Measurements from ENCODE around the gene SKAP2. TPM values are rescaled to one million over a fixed set of nuclear protein-coding genes. Genes with fewer than 3 reads are reported as not detected.
A peak's percentile ranks its signal among the peaks of the same experiment; 100 is the strongest.
"Not testable (repeated sequence)": the region's sequence is repeated elsewhere in the genome, so short reads cannot be mapped to it uniquely, and the experiment has no call there.

SKAP2 gene
- total RNA-seq, 1 donor from 2014 or later, result 11.4 TPM

- DNase-seq, result no peak
These were observed 7.3 kb downstream of the SKAP2 start for GRCh38 chr7:26857170-26857505.

- DNase-seq, result no peak
These were observed 8.0 kb downstream of the SKAP2 start for GRCh38 chr7:26856176-26856985.

DNA sequence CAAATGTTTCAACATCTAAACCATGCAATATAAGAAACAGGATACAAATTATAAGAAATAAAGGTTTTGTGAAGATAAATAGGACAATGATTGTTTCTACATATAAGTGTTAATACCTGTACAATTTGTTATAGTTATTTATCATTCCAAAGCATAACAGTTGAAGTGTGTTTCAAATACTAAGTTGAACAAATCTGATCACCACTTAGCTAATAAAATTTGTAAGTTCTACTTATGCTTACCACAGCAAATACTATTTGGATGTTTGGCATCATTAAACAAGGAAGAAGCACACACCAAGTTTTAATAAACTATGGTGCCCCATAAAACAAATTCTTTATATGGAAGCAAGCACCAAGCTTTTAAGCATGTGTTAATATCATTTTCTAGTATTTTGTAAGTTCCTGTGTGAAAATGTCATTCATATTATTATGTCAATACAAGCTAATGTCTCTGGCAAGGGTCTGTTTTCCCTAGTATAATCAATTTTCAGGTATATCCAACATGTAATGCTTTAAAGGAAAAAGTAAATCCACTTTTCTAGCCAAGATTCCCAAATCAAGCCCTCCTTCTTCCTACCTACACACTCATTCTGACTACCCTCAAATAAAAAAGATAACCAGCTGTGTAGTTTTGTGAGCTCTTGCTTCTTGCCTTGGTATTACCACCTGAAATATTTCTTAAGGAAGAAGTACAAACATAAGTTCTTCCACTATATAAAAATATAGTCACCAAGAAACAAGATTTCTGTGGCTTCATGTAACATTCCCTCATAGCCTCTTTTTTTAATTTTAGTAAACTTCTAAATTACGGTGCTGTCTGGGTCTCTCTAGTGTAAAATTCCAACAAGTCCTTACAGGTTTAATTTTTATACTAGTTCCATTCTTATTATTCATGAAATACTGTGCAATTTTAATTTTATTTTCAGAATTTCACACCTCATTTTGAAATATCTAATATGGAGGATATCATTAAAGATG, 9.2 kb downstream of the SKAP2 start:
- DNase-seq, result no peak

GRCh38 chr7:26853788-26854393, 10.5 kb downstream of the SKAP2 start:
- DNase-seq, result peak; percentile 31

- no peak for DNase-seq
These were observed 14.2 kb downstream of the SKAP2 start for GRCh38 chr7:26850193-26850651.

- DNase-seq, result no peak
These were observed 20.7 kb downstream of the SKAP2 start for GRCh38 chr7:26843705-26844104.

DNA sequence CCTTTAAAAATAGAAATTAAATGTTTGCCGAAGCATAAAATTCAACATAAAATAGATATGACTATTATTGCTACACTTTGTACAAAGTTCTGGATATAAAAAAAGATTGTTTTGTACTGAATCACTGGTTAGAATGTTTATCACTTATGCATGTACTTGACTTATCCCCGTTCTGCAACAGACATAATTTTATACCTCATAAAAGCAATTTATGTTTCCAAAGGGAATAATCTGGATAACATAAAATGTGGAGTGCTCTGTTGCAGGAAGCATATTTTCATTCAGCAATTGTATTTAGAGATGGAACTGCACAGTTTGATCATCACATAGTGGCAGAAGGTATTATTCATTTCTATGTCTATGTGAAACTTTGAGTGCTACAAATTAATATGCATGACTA, 21.5 kb downstream of the SKAP2 start:
- peak; percentile 19 for DNase-seq

- no peak for DNase-seq
These were observed 23.2 kb downstream of the SKAP2 start for GRCh38 chr7:26841003-26841739.

DNA sequence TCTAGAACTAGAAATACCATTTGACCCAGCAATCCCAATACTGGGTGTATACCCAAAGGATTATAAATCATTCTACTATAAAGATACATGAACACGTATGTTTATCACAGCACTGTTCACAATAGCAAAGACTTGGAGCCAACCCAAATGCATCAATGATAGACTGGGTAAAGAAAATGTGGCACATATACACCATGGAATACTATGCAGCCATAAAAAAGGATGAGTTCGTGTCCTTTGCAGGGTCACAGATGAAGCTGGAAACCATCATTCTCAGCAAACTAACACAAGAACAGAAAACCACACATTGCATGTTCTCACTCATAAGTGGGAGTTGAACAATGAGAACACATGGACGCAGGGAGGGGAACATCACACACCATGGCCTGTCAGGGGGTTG, 27.6 kb downstream of the SKAP2 start:
- not testable (repeated sequence) for DNase-seq

GRCh38 chr7:26815426-26815825, 49.0 kb downstream of the SKAP2 start:
- no peak for DNase-seq

DNA sequence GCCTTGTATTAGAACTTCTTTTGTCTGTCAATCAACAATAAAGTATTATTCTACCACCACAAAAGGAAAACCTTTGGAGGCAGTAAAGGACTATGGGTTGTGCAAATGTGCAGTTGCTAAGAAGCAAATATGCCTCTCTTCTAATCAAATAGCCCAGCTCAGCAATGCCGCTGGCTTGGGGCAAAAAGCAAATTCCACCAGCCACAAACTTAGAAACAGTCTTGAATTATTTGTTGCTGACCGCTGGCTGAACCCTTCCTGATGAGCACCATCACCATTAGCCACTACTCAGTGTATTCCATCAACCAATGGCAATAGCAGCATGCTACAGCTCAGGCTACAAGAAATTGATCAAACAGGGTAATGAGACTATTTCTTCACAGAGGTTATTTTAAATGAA, 51.0 kb downstream of the SKAP2 start:
- no peak for DNase-seq

GRCh38 chr7:26794541-26794940, 69.8 kb downstream of the SKAP2 start:
- DNase-seq, result no peak

GRCh38 chr7:26792576-26792975, 71.8 kb downstream of the SKAP2 start:
- no peak for DNase-seq

DNA sequence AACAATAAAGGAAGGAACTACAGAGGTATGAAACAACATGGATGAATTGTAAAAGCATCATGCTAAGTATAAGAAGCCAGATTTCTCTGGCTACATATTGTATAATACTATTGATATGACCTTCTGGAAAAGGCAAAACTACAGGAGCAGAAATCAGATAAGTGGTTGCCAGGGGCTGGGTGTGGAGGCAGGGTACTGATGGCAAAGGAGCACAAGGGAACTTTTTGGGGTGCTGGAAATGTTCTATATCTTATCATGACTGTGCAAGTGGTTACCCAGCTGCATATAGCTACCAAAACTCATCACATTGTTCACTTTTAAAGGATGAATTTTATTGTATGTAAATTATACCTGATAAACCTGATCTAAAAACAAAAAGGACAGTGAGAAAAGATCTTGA, 72.4 kb downstream of the SKAP2 start:
- no peak for DNase-seq

- no peak for DNase-seq
These were observed 74.8 kb downstream of the SKAP2 start for GRCh38 chr7:26789481-26790184.

DNA sequence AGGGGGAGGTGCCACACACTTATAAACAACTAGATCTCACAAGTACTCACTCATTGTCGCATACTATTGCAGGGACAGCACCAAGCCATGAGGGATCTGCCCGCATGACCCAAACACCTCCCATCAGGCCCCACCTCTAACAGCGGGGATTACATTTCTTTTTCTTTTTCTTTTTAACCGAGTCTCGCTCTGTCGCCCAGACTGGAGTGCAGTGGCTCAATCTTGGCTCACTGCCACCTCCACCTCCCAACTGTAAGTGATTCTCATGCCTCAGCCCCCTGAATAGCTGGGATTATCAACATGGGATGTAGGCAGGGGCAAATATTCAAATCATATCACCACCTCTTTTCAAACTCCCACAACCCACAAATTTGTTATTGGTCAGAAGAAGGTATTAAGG, 76.7 kb downstream of the SKAP2 start:
- DNase-seq, result no peak

DNA sequence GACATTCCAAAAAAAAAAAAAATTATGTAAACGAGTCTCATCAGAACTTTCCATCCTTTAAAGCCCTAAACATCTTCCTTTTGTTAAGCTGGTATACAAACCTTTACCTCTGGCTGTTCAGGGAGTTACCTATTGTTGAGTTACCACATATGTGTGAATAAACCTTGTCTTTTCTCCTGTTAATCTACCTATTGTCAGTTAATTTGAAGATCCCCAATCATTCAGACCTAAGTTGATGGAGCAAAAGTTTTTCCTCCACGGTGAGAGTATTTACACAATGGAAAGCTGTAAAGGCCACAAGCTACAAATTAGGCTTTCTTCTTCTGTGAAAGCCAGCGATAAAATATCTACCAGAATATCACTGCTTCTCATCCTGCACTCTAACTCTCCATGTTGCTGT, 80.3 kb downstream of the SKAP2 start:
- DNase-seq, result no peak

GRCh38 chr7:26782501-26782900, 81.9 kb downstream of the SKAP2 start:
- DNase-seq, result no peak

GRCh38 chr7:26779978-26780595, 84.3 kb downstream of the SKAP2 start:
- DNase-seq, result no peak

DNA sequence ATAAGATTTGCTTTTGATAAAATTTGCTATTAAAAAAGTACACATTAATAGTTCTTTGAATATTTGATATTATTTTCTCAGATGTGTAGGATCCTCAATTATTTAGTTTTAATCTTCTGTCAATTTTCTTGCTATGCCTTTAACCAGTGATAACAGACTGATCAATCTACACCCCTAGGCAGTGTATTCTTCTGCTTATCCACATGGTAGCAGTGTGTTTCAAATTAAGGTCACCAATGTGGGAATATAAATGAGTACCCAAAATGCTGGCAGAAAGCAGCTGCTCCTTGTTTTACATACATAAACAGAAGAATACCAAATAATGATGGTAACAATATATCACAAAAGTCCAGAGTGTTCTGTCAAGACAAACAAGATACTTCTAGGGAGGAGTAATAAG, 87.0 kb downstream of the SKAP2 start:
- no peak for DNase-seq

GRCh38 chr7:26760501-26760900, 103.9 kb downstream of the SKAP2 start:
- DNase-seq, result no peak
